ENCODE measurements around the gene BCAS1. TPM values are rescaled to one million over a fixed set of nuclear protein-coding genes. Genes with fewer than 3 reads are reported as not detected.

BCAS1 gene
- total RNA-seq, 1 experiment from 2014 or later = not detected

Other genes with a start within 250 kb of the BCAS1 start
- gene CYP24A1, start 103.4 kb upstream of the BCAS1 start, total RNA-seq (2014; rRNA removed; shearing (Covaris generic)) = 0.95 TPM in 1 of 2 replicates, not detected in the other
- gene PFDN4, start 137.5 kb upstream of the BCAS1 start, total RNA-seq (2014; rRNA removed; shearing (Covaris generic)) = 147 and 169 TPM in 2 replicates

Data from H4 (cell line).